ENCODE measurements around the gene LHFPL2.

The LHFPL2 gene

DNA sequence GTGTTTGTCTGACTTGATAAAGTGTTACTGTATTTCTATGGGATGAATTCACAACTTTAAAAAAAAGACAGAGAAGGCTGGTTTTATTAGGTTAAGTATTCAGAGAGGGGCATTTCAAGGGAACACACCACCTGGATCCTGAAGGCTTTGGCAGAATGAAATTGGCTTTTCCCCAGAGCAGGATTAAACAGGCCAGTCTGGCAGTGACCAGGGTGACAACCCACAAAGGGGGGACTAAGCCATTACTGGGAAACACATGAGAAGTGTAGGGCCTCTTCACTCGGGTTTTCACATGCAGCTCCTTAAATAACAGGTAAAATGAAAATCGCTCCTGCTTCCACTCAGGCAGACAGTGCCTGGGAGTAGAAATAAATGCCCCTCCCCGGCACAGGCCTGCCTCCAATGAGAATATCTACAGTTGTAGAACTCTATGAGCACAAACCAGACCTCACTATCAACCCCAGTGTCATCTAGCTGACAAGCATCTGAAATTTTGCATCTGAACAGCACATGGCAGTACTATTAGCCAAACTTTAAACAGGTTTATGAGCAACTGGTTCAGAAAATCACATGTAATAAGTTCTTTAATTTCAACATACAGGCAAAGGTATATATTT, 85.8 kb downstream of the LHFPL2 start:
- DNase-seq, result no peak

- no peak for DNase-seq
Measured at GRCh38 chr5:78562001-78562400, 86.6 kb downstream of the LHFPL2 start.

DNA sequence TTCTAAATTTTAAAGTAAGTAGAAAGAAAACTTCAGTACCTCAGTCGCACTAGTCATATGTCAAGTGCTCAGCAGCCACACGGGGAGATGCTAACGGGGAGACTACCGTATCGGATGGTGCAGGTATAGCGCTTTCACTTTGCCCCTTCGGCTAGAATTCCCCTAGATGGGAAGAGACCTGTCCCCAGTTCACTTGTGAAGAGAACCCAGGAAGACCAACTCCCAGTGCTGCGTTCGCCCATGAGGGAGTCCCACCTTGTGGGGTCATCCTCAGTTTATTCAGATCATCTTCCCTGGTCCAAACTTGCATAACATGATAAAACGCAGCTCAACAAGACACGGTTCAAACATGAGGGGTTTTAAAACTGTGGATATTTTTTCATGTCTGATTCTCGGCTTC, 87.3 kb downstream of the LHFPL2 start:
- no peak for DNase-seq

GRCh38 chr5:78560000-78560855, 88.3 kb downstream of the LHFPL2 start:
- DNase-seq, result no peak

DNA sequence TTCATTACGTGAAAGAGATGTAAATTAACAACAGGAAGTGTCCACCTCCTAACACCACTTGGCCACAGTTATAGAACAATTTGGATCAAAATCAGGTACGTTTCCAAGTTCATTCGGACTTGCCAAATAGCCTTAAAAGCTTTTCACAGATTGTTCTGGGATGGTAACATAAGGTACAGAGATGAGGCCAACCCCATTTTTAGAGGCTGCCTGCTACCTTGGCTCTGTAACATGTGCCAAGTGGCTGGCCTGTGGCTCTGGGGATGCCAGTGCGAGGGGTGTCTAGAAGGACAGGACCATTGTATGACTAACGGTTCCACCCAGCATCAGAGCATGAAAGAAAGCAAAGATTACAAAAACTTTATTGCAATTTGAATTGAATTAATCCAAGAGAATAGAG, 91.0 kb downstream of the LHFPL2 start:
- no peak for DNase-seq

DNA sequence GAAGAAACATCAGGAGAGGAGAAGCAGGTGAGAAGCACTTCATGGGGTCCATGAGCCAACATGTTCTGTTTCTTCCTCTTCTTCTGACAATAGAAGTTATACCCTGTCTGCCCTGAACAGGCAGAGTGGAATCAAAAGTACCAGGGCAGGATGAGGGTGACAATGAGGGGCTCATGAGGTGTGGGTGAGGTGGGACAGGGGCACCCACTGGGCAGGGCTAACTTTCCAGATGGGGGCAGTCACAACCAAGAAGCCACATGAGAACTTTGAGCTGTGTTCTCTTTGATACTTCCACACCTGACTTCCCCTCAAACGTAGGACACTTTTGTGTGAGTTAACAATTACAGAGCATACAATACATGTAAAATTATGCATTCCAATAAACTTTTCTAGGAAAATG, 92.7 kb downstream of the LHFPL2 start:
- DNase-seq, result no peak

GRCh38 chr5:78554670-78555069, 93.9 kb downstream of the LHFPL2 start:
- no peak for DNase-seq

DNA sequence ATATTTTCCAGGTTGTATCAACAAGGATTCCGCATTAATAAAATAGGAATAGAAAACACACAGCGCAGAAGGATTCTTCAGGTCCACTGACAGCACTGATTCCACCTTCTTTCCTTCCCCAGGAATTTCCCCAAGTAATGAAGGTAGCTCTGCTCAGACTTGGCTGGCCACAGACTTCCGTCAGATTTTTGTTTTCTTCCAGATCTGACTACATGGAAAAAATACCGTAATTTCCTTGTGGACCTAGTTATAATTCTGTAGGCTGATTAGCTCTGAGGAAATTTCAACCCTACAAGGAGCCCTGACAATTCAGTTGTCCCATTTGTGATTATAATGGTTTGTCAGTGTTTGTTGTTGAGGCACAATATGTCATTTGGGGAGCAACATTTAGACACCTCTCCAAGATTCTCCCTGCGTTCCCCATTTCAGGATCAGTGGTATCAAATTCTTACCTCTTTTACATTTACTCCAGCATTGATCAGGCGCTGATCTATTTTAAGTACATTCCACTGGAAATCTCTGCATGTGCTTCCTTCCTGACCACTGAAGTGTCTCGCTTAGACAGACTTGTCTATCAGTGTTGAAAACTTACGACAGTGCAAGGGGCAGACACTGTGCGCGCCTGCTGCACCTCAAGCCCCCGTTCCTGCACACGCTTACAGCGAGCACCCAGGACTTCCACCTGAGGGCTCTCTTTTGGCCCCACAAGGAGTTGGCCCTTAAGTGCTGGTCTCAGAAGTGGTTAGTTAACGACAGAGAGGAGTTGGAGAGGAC, 94.8 kb downstream of the LHFPL2 start:
- no peak for DNase-seq

- no peak for DNase-seq
Measured at GRCh38 chr5:78552729-78553342, 95.7 kb downstream of the LHFPL2 start.

DNA sequence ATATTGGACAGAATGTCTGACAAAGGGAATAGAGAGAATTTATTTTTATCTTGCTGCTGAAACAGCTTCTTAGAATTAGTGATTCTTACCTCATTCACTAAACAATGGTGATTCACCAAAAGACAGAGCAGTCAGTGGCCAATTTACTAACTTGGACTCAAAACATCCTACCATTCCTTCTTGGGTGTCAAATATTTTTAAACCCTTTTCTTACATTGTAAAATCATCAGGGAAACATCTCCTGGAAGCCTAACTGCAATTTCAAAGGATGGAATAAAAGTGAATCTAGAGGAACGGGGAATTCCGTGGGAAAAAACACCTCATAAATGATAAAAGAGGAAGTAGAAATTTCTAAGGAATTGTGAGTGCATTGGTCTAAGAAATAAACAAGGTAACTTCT, 97.7 kb downstream of the LHFPL2 start:
- no peak for DNase-seq

GRCh38 chr5:78549043-78549442, 99.5 kb downstream of the LHFPL2 start:
- no peak for DNase-seq

DNA sequence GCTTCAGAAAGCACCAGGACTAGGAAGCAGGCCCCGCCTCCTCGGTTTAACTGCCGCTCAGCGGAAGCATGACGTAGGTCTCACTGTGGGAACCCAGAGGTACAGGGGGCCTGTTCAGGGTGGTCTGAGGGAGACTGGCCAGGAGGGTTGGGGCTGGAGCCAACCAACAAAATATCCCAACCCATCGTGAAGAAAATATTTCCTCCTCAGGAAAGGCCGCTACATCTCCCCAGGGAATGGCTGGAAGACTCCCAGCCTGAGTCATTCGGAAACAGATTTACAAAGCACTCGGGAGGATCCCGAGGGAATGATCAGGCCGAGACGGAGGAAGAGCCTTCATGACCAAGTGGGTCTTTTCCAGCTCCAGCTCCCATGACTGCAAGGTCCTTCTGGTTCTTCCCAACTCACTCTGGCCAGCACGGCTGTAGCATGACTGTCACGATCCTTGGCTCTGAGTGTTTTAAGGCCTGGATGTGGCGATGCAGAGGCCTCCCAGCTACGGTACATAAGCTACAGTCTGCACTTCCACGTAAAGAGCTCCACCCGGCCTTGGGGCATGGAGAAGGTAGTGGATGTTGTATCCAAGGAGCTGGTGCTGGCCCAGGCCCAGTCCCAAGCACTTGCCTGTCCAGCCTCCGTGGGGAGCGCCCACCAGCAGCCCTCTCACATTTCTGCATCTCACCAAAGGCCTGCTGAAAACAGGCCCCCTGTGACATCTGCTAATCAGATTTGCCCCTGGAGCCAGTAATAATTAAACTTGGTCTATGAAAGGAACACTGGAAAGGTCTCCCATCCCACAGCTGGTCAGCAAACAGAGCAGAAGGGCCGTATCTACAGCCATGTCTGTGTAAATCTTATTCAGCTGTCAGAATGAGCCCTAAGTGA, 100.6 kb downstream of the LHFPL2 start:
- no peak for DNase-seq

DNA sequence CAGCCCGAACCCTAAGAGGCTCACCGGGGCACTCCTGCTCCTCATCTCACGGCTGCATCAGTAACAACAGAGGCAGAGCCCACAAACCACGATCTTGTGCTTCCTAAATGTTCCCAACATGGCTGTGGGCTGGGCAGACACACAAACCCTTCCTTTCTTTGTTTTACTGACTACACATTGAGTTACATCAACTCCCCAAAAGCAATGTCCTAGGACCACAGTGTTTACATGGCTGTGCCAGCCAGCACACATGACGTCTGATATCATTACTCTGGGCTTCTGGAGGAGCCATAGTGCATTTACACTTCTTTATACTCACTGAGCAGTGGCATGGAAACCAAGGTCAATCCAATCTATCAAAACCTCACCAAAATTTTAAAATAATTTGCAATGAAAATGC, 101.4 kb downstream of the LHFPL2 start:
- no peak for DNase-seq

- no peak for DNase-seq
Measured at GRCh38 chr5:78546276-78546996, 102.1 kb downstream of the LHFPL2 start.

GRCh38 chr5:78545406-78545805, 103.2 kb downstream of the LHFPL2 start:
- DNase-seq, result no peak

- DNase-seq, result no peak
Measured at GRCh38 chr5:78544561-78545201, 103.9 kb downstream of the LHFPL2 start.

DNA sequence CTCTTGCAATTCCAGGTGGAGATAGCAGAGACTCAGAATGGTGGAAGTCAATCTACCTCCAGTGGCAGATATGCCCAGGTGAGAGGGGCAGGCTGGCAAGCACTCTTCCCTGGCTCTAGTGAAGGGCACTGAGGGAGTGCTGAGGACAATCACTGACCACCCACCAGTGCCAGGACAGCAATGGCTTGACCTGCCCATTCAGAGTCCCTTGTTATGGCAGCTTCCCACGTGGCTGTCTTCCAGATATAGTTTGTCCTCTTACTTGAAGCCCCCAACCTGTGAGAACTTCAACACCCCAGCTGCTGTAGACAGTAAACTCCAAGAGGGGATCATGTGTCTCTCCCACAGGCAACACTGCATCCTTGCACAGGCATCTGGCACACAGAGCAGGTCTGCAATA, 104.7 kb downstream of the LHFPL2 start:
- no peak for DNase-seq

- DNase-seq, result no peak
Measured at GRCh38 chr5:78543292-78543691, 105.3 kb downstream of the LHFPL2 start.

DNA sequence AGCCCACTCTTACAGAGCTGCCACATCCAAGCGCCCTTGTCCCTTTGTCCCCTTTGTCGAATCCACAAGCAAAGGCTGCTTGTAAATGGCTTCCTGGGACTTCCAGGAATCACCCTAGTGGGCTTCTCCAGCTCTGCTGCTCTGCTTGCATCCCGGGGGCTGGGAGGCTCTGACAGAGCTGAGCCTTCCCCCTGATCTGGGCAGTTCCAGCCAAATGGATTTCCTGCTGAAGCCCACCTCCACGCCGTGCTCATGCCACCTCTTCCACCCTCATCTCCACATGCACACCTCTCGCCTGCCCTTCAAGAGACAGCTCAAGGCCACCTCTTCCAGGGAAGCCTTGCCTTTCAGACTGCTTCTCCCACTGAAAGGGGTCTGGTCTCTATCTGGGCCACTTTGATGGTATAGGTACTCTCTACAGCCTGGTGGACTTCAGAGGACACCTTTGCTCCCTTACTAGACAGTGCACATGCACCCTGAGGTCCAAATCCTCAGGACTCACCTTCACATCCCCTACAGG, 106.2 kb downstream of the LHFPL2 start:
- DNase-seq, result no peak

DNA sequence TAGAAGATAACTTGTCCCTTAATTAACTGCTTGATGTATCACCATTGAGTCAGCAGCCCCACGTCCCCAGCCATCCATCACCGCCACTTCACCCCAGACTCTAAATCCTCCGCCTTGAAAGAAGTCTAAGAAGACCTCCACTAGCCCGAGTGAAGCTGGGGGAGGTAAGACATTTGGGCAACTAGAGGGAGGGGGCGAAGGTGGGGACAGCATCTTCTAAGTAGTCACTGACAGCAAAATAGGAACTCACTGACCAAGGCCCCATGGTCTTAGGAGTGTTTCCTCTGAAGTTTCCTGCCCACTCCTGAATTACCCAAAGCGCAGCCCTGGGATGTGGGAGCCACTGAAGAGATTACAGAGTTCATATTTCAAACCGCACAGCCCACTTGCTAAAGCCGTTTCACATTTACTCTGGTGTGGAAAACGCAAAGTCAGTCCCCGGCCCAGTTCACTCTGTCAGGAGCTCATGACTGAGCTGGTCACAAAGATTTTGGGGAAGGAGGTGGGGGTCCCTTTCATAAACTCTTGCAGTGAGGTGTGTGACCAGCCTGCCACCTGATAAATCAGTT, 107.4 kb downstream of the LHFPL2 start:
- no peak for DNase-seq
